Thyroid gland (tissue), 4 donors: ENCODE results near the gene RBMS1.

ENCODE experiments used
- CTCF ChIP-seq, 6 experiments: fragments of 200-600 bp in 3 of 6; fragments of 450-650 bp in 3 of 6; sonication (generic) in 3 of 6; IDR thresholded peaks; one replicate each; pipeline ENCODE4 v1.5.1; 2016 to 2019; ENCODE audit warnings: antibody characterized with exemption in 6 of 6, mild to moderate bottlenecking in 2 of 6, inconsistent platforms in 1 of 6, moderate library complexity in 1 of 6
- POLR2A ChIP-seq, 2 donors: fragments of 450-650 bp; IDR thresholded peaks; one replicate each; pipeline ENCODE4 v1.6.1; 2017; ENCODE audit warnings: antibody characterized with exemption in 2 of 2, mild to moderate bottlenecking in 2 of 2, moderate library complexity in 1 of 2

- TF ChIP-seq CTCF (IDR thresholded peaks at IDR 0.05) (no peak), POLR2A (IDR thresholded peaks at IDR 0.05) (no peak)
These were observed 184.7 kb downstream of the RBMS1 start for GRCh38 chr2:160308915-160309314.
